T-helper 22 cell (primary cell): ENCODE results near the gene PACSIN1.

Source experiments
- DNase-seq: peaks from one replicate; pipeline ENCODE4 v3.0.0-alpha.2; 2020; ENCODE audit warnings: low read depth

PACSIN1 gene

GRCh38 chr6:34544776-34545471 is 79.0 kb downstream of the PACSIN1 start:
- no peak for DNase-seq

GRCh38 chr6:34546551-34547321 is 80.9 kb downstream of the PACSIN1 start:
- no peak for DNase-seq

- DNase-seq = no peak
These were observed 82.1 kb downstream of the PACSIN1 start for GRCh38 chr6:34547701-34548644.

- DNase-seq = no peak
These were observed 83.3 kb downstream of the PACSIN1 start for GRCh38 chr6:34549026-34549803.

- DNase-seq = no peak
These were observed 83.9 kb downstream of the PACSIN1 start for GRCh38 chr6:34549804-34550202.

GRCh38 chr6:34551720-34552119 is 85.8 kb downstream of the PACSIN1 start:
- no peak for DNase-seq

- no peak for DNase-seq
These were observed 86.7 kb downstream of the PACSIN1 start for GRCh38 chr6:34552620-34553019.

GRCh38 chr6:34553146-34553545 is 87.3 kb downstream of the PACSIN1 start:
- DNase-seq = no peak

- DNase-seq = no peak
These were observed 87.9 kb downstream of the PACSIN1 start for GRCh38 chr6:34553750-34554149.

- DNase-seq = no peak
These were observed 88.6 kb downstream of the PACSIN1 start for GRCh38 chr6:34554291-34555006.

GRCh38 chr6:34555007-34555322 is 89.1 kb downstream of the PACSIN1 start:
- DNase-seq = no peak

- DNase-seq = no peak
These were observed 89.5 kb downstream of the PACSIN1 start for GRCh38 chr6:34555328-34555727.

- DNase-seq = no peak
These were observed 90.2 kb downstream of the PACSIN1 start, which contains the start of gene SPDEF for GRCh38 chr6:34556031-34556471. TSS of gene SPDEF (minus strand) at chr6:34556329. CDS start at chr6:34544455, 11,874 bp downstream.

GRCh38 chr6:34556493-34556892 is 90.6 kb downstream of the PACSIN1 start:
- no peak for DNase-seq

GRCh38 chr6:34557228-34557627 is 91.4 kb downstream of the PACSIN1 start:
- DNase-seq = no peak

GRCh38 chr6:34558172-34558714 is 92.4 kb downstream of the PACSIN1 start:
- DNase-seq = no peak

- no peak for DNase-seq
These were observed 93.9 kb downstream of the PACSIN1 start for GRCh38 chr6:34559651-34560365.

- DNase-seq = no peak
These were observed 94.7 kb downstream of the PACSIN1 start for GRCh38 chr6:34560366-34561226.

- DNase-seq = no peak
These were observed 95.3 kb downstream of the PACSIN1 start for GRCh38 chr6:34561227-34561530.
